Breast epithelium (tissue), 3 donors: ENCODE measurements around the gene ATP4B.

Experiments used
- CTCF ChIP-seq, 3 donors: fragments of 450-650 bp; IDR thresholded peaks; one replicate each; pipeline ENCODE4 v1.5.1; 2016 to 2017; ENCODE audit warnings: antibody characterized with exemption in 3 of 3, mild to moderate bottlenecking in 3 of 3, moderate library complexity in 3 of 3
- POLR2A ChIP-seq: fragments of 450-650 bp; IDR thresholded peaks from one replicate; pipeline ENCODE4 v1.6.1; 2016; ENCODE audit warnings: antibody characterized with exemption, mild to moderate bottlenecking, moderate library complexity

DNA sequence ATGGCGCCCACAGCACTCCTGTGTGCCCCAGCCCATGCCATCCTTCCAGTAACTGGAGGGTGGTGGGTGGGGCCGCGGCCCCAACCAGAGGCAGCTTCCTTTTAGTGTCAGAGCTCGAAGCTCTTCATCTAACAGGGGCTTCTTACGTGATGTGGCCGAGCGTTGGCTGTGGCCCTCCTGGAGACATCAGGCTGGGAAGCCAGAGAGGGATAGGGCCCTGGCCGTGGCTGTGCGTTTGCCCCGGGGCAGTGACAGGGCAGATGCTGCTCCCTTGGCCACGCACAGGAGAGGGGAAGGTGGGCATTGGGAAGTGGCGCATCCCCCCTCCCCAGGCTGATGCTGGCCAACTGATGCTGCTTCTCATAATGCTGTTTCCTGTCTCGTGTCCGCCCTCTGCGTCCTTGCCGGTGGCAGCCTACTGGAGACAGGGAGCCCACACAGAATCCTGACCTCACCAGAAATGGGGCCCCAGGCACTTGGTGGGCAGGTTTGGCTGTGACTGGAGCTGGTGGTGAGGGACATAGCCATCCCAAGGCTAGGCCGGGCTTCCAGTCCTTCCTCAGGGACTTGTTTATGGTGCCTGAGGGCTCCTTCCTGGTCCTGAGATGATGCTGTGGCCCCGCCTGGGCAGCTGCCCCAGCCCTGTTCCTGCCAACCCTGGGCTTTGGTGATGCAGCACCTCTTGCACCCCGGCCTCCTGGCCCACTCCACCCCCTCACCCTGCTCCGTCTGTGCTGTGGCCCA lies 34.3 kb downstream of the ATP4B start:
- TF ChIP-seq CTCF (IDR thresholded peaks at IDR 0.05): no peak
- TF ChIP-seq POLR2A: no peak
